NCI-H446 (cell line): ENCODE results near the gene KSR1.
A peak's percentile ranks its signal among the peaks of the same experiment; 100 is the strongest.

Experiments
- DNase-seq, 2 experiments: peaks; one replicate each; lab custom pipeline; 2025; lab: John Stamatoyannopoulos, UW

KSR1 gene

GRCh38 chr17:27550974-27551505, 94.8 kb downstream of the KSR1 start:
- DNase-seq = no peak

GRCh38 chr17:27551701-27552248, 95.5 kb downstream of the KSR1 start:
- DNase-seq = no peak

DNA sequence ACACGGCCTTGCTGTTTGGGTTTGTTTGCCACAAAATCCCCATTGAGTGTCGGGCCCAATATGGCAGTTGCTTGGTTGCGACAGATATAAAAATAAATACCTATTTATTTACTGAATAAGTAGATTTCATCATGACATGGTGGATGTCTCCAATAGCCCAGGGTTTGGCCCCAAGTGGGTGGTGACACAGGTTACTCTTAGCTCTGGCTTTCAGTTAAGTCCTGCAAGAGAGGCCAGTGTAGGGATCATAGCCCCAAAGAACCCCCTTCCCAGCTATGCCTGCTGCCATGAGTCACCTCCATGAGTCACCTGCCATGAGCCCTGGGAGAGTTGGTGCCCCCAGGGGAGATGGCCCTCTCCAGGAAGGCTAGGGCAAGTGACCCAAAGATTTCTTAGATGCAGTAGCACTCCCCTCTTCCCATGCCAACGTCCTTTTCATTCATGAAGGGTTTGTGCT, 96.1 kb downstream of the KSR1 start:
- no peak for DNase-seq

DNA sequence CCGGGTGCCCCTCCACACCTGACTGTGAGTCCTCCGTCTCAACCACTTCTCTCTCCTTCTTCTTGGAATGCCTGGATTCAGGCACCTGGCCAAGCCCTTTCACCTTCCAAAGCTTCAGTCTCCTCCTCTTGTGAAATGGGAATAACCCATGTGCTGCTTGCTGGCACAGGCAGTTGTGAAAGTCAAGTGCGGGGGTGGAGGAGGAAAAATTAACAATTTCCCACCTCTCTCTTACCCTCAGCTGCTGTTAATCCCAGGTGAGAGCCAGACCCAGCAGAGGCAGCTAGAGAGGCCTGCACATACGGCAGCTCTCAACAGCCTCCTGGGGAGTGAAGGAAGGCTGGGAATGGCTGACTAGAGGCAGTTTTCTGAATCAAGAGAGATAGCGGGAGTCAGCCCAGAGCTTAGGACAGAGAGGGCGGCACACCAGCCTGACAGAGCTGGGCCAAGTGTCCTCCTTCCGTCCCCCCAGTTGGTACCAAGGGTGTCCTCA, 96.8 kb downstream of the KSR1 start:
- no peak for DNase-seq

- no peak for DNase-seq
These were observed 97.9 kb downstream of the KSR1 start for GRCh38 chr17:27554152-27554551.

DNA sequence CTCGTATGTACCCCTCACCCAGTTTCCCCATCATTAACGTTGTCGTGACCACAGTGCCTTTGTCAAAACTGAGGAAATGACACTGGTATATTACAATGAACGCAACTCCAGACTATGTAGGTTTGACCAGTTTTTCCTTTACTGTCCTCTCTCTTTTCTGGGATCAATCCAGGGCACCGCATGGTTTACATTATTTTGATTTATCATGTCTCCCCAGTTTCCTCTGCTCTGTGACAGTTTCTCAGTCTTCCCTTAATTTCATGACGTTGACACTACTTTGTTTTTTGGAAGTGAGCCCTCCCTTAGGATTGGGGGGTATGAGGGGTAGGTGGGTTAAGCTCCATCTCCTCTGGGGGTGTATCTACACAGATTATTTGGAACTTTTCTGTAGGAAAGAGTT, 98.7 kb downstream of the KSR1 start:
- no peak for DNase-seq

DNA sequence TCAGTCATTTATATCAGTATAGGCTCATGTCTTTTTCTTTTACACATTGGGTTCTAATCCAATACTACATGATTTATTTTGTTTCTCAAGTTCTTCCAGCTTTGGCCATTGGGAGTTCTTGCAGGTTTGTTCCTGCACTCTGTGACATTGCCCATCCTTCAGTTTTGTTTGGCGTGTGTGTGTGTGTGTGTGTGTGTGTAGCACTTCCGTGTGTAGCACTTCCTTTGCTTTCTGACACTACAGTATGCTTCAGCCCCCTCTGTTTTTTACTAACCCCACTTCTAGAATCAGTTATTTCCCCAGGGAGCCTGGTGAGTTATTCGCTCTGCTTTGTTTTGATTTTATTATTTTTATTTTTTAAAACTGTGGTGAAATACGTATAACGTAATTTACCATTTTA, 99.1 kb downstream of the KSR1 start:
- no peak for DNase-seq

- DNase-seq = no peak
These were observed 102.1 kb downstream of the KSR1 start for GRCh38 chr17:27558341-27558740.

DNA sequence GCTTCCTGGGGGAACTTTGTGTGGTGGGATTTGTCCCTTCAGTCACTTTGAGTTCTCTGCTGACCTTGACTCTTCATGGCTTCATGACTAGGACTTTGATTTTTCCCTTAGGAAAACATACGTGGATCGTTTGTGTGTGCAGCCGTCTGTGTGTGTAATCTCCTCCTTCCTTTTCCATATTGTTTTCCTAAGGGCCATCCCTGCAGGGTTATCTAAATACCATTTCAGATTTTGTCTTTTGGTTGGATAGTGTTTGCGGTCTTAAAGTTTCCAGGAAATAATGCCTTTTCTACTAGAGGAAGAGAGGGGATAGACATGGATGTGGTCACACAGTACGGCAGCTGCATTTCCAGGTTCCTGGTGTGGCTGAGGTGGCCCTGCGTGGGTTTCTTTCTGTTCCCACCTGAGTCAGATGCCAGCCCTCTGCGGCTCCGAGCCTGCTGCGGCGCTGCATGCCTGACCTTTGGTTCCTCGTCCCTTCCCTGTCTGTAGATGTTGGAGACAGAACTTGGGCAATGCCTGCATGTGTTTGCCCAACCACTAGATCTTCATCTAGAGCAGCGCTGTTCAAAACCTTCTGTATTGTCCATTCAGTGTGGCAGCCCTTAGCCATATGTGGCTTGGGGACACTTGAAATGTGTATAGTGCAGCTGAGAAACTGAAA, 102.7 kb downstream of the KSR1 start:
- no peak for DNase-seq

DNA sequence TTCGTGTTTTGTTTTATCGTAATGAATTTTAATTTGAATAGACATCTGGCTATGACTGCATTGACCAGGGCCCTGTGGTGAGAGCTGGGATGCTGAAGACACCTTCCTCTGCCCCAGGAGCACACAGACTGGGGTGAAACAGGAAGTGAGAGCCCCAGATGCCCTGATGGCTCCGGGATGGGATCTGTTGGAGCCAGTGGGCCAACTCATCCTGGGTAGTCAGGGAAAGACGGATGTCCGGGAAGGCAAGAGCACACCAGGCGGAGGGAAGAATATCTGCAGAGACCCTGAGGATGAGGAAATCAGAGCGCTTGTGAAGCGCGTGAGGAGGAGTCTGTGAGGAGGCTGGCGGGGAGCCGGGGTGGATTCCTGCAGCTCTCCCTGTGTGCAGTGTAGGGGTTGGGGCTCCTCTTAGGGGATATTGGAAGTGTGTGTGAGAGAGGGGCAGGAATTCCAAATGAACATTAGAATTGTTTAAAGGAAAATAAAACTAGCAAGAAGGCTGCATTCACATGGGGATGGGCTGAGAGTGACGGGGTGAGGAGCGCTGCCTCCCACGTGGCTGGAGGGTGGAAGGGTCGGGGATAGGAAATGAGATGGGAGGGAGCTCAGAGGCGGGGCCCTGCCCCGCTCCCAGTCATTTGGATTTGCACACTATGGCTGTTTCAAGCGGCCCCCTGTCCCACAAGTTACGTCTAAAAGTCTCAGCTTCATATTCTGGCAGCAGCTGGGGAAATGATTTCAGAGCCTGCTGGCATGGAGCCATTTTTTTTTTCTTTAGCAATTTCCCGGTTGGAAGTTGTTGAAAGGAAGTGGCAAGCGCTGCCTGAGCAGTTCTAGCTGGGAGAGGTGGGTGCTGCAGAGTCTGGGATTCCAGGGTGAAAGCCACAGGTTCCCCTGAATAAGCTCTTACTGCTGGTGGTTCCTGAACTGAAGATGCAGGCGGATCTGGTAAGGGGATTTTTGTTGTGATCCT, 103.5 kb downstream of the KSR1 start:
- DNase-seq = peak in 1 of 2 experiments; percentile 14

- DNase-seq = no peak
These were observed 104.4 kb downstream of the KSR1 start for GRCh38 chr17:27560668-27561067.

DNA sequence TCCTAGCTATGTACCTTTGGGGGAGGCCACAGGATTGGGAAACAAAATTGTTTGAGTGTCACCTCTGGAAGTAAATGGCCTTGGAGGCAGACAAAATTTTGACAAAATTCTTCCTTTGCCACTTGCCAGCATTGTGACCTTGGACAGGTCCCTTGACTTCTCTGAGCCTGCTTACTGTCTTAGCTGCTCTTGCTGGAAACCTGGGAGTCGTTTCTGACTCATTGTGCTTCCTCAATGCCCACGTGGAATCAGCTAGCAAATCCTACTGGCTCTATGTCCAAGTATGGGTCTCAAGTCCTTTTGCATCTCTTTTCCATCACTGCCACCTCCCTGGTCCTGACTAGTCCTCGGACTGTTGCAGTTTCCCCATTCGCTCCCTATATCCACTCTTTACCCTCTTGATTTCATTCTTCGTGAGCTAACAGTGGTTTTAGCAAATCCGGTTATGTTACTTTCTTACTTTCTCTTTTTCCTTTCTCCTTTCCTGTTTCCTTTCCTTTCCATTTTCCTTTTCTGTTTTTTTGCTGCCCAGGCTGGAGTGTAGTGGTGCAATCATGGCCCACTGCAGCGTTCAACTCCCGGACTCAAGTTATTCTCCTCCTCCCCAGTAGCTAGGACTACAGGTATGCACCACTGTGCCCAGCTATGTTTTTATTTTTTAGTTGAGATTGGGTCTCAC, 106.7 kb downstream of the KSR1 start:
- no peak for DNase-seq

DNA sequence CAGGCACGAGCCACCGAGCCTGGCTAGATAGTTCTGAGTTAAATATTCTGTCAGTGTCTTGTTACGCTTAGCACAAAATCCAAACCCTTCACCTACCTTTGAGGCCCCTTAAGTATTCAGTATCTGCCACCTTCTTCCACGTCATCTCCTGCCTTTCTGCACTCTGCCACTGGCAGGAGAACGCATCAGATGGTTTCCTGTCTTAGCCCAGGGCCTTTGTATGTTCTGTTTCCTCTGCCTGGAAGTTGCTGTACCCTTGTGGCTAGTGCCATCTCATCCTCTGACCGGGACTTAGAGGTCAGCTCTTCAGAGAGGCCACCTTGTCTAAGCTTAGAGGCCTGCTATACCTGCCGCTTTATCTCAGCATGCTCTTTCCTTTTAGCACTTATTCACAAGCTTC, 107.3 kb downstream of the KSR1 start:
- no peak for DNase-seq

- no peak for DNase-seq
These were observed 108.2 kb downstream of the KSR1 start for GRCh38 chr17:27564463-27564862.

- DNase-seq = no peak
These were observed 109.8 kb downstream of the KSR1 start for GRCh38 chr17:27565874-27566670.

GRCh38 chr17:27566671-27567562, 110.7 kb downstream of the KSR1 start:
- DNase-seq = no peak

GRCh38 chr17:27567563-27567859, 111.3 kb downstream of the KSR1 start:
- no peak for DNase-seq

DNA sequence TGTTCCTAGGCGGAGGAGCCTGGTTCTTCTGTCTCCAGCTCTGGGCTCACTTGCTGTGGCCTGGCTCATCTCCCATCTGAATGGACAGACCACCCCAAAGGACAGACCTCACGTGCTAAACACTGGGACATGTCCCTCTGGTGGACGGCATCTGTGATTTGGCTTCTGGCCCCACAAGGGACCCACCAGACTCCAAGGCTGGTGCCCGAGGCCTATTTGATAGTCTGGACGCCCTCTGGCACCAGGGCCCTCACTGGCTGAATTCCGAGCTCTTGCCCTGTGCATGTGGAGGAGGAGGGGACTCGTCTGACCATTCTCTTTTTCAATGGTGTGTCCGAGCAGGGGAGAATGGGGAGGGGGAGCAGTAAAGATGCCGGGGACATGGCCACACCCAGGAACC, 112.0 kb downstream of the KSR1 start:
- no peak for DNase-seq

- DNase-seq = no peak
These were observed 112.6 kb downstream of the KSR1 start for GRCh38 chr17:27568811-27569210.

- DNase-seq = no peak
These were observed 113.0 kb downstream of the KSR1 start for GRCh38 chr17:27569257-27569722.
